IMR-90 (cell line): Measurements from ENCODE around the gene EHMT1. TPM values are rescaled to one million over a fixed set of nuclear protein-coding genes. Genes with fewer than 3 reads are reported as not detected.

ENCODE experiments used
- ATAC-seq: fragments of 200-7000 bp; cut with Tn5 transposase; 2 replicates; pipeline ENCODE4 v1.9.1; 2020; ENCODE audit warnings: low read depth, mild to moderate bottlenecking, moderate library complexity
- BruUV-seq: library from RNA; stranded (reverse); fragments of 400-500 nt; replicated peaks from 2 replicates; lab custom pipeline; 2021; lab: Mats Ljungman, UMichigan
- CTCF ChIA-PET: fragments of 300-600 bp; formaldehyde crosslinking; extraction: SDS; loops from one replicate; lab custom pipeline; 2021; ENCODE audit warnings: antibody characterized with exemption; lab: Yijun Ruan, JAX
- POLR2A ChIA-PET: fragments of 300-600 bp; sonication (Branson Sonifier 250); formaldehyde crosslinking; loops from one replicate; lab custom pipeline; 2022; ENCODE audit warnings: antibody characterized with exemption; ENCODE audit not compliant: unreplicated experiment; lab: Charles Lee
- DNase-seq: peaks from one replicate; pipeline ENCODE4 v3.0.0; 2013
- H2AFZ ChIP-seq: replicated peaks from 2 replicates; pipeline ENCODE3; 2013; ENCODE audit warnings: low read length, mild to moderate bottlenecking; ENCODE audit not compliant: poor library complexity
- H2AK5ac ChIP-seq: 2 replicates; pipeline ENCODE4 v1.6.1; 2013; ENCODE audit warnings: low read depth, low read length, inconsistent platforms
- H2AK9ac ChIP-seq: replicated peaks from 2 replicates; pipeline ENCODE3; 2013; ENCODE audit warnings: mild to moderate bottlenecking, low read depth, low read length, moderate library complexity; ENCODE audit not compliant: poor library complexity
- H2BK120ac ChIP-seq: 2 replicates; pipeline ENCODE4 v1.6.1; 2013; ENCODE audit warnings: low read depth, low read length, inconsistent platforms
- H2BK15ac ChIP-seq: 3 replicates; pipeline ENCODE4 v1.6.1; 2013; ENCODE audit warnings: low read depth, low read length, inconsistent platforms
- H2BK20ac ChIP-seq: 2 replicates; pipeline ENCODE4 v1.6.1; 2013; ENCODE audit warnings: low read depth, mild to moderate bottlenecking, inconsistent platforms, low read length, moderate library complexity
- H2BK5ac ChIP-seq: 2 replicates; pipeline ENCODE4 v1.6.1; 2013; ENCODE audit warnings: mild to moderate bottlenecking, low read depth, low read length, inconsistent platforms; ENCODE audit not compliant: poor library complexity, severe bottlenecking
- H3K14ac ChIP-seq: replicated peaks from 2 replicates; pipeline ENCODE4 v1.6.1; 2013; ENCODE audit warnings: low read depth, low read length, inconsistent platforms
- H3K18ac ChIP-seq: 2 replicates; pipeline ENCODE4 v1.6.1; 2013; ENCODE audit warnings: low read depth, low read length, control low read depth
- H3K23ac ChIP-seq: 2 replicates; pipeline ENCODE4 v1.6.1; 2013; ENCODE audit warnings: low read depth, low read length, inconsistent platforms
- H3K27ac ChIP-seq: 2 replicates; pipeline ENCODE4 v1.5.1; 2013; ENCODE audit warnings: mild to moderate bottlenecking, control low read depth, low read length; ENCODE audit not compliant: insufficient read depth
- H3K27me3 ChIP-seq: 2 replicates; pipeline ENCODE4 v1.6.1; 2013; ENCODE audit warnings: low read length; ENCODE audit not compliant: control insufficient read depth, insufficient read depth
- H3K36me3 ChIP-seq: 2 replicates; pipeline ENCODE4 v1.6.1; 2013; ENCODE audit warnings: low read length, mixed read lengths; ENCODE audit not compliant: control insufficient read depth, insufficient read depth
- H3K4ac ChIP-seq: 2 replicates; pipeline ENCODE4 v1.6.1; 2013; ENCODE audit warnings: low read depth, low read length, inconsistent platforms
- H3K4me1 ChIP-seq: 2 replicates; pipeline ENCODE4 v1.6.1; 2013; ENCODE audit warnings: low read length, mixed read lengths; ENCODE audit not compliant: control insufficient read depth, insufficient read depth
- H3K4me2 ChIP-seq: 2 replicates; pipeline ENCODE4 v1.6.1; 2013; ENCODE audit warnings: low read depth, mild to moderate bottlenecking, control low read depth, low read length, moderate library complexity
- H3K4me3 ChIP-seq: 2 replicates; pipeline ENCODE4 v1.5.1; 2013; ENCODE audit warnings: low read depth, mild to moderate bottlenecking, control low read depth, low read length, moderate library complexity; ENCODE audit not compliant: insufficient read depth
- H3K56ac ChIP-seq: 2 replicates; pipeline ENCODE4 v1.6.1; 2013; ENCODE audit warnings: low read length, inconsistent platforms; ENCODE audit not compliant: insufficient read depth; ENCODE audit errors: extremely low read depth
- H3K79me1 ChIP-seq, 2 experiments: 2 replicates each; pipeline ENCODE4 v1.6.1; 2013; ENCODE audit warnings: low read length in 2 of 2, inconsistent platforms in 1 of 2, low read depth in 1 of 2
- H3K9ac ChIP-seq: 2 replicates; pipeline ENCODE4 v1.6.1; 2013; ENCODE audit warnings: low read depth, low read length, control low read depth
- H3K9me1 ChIP-seq: 2 replicates; pipeline ENCODE4 v1.6.1; 2013; ENCODE audit warnings: low read length, inconsistent platforms; ENCODE audit not compliant: insufficient read depth
- H3K9me3 ChIP-seq: 2 replicates; pipeline ENCODE4 v1.6.1; 2013; ENCODE audit warnings: low read length; ENCODE audit not compliant: control insufficient read depth, insufficient read depth
- H4K20me1 ChIP-seq: 2 replicates; pipeline ENCODE4 v1.6.1; 2013; ENCODE audit warnings: low read length, inconsistent platforms; ENCODE audit not compliant: insufficient read depth
- H4K5ac ChIP-seq: 2 replicates; pipeline ENCODE4 v1.6.1; 2013; ENCODE audit warnings: mild to moderate bottlenecking, low read depth, low read length, control low read depth
- H4K8ac ChIP-seq, 2 experiments: 2 replicates each; pipeline ENCODE4 v1.6.1; 2013; ENCODE audit warnings: low read depth in 2 of 2, low read length in 2 of 2, control low read depth in 1 of 2, inconsistent platforms in 1 of 2
- H4K91ac ChIP-seq: 2 replicates; pipeline ENCODE4 v1.6.1; 2013; ENCODE audit warnings: low read depth, low read length, inconsistent platforms; ENCODE audit not compliant: insufficient read depth
- BHLHE40 ChIP-seq: fragments of 150-350 bp; IDR thresholded peaks from 2 replicates; pipeline ENCODE4 v1.6.1; 2016; ENCODE audit warnings: mild to moderate bottlenecking, low read depth, low read length
- CEBPB ChIP-seq: IDR thresholded peaks from 2 replicates; pipeline ENCODE4 v1.6.1; 2012; ENCODE audit warnings: low read depth, low read length, improper control_type of control experiment
- CHD1 ChIP-seq: IDR thresholded peaks from 2 replicates; pipeline ENCODE4 v1.6.1; 2012; ENCODE audit warnings: low read depth, low read length, improper control_type of control experiment
- FOS ChIP-seq: fragments of 150-350 bp; IDR thresholded peaks from 2 replicates; pipeline ENCODE4 v1.6.1; 2016; ENCODE audit warnings: low read depth, low read length
- MAFK ChIP-seq: IDR thresholded peaks from 2 replicates; pipeline ENCODE4 v1.6.1; 2012; ENCODE audit warnings: low read depth, low read length, improper control_type of control experiment
- MAZ ChIP-seq: IDR thresholded peaks from 2 replicates; pipeline ENCODE4 v1.6.1; 2012; ENCODE audit warnings: low read depth, mild to moderate bottlenecking, low read length, improper control_type of control experiment, moderate library complexity, borderline replicate concordance
- MXI1 ChIP-seq: IDR thresholded peaks from 2 replicates; pipeline ENCODE4 v1.6.1; 2012; ENCODE audit warnings: low read depth, mild to moderate bottlenecking, low read length, moderate library complexity, borderline replicate concordance
- NFE2L2 ChIP-seq: fragments of 150-350 bp; IDR thresholded peaks from 2 replicates; pipeline ENCODE4 v1.6.1; 2016; ENCODE audit warnings: low read depth, mild to moderate bottlenecking, low read length
- RAD21 ChIP-seq: IDR thresholded peaks from 2 replicates; pipeline ENCODE4 v1.6.1; 2012; ENCODE audit warnings: low read length, improper control_type of control experiment
- RCOR1 ChIP-seq: IDR thresholded peaks from 2 replicates; pipeline ENCODE4 v1.6.1; 2012; ENCODE audit warnings: mild to moderate bottlenecking, low read length, improper control_type of control experiment; ENCODE audit not compliant: insufficient replicate concordance
- RFX5 ChIP-seq: IDR thresholded peaks from 2 replicates; pipeline ENCODE4 v1.8.0; 2012; ENCODE audit warnings: low read depth, mild to moderate bottlenecking, low read length, moderate library complexity
- SMC3 ChIP-seq: fragments of 150-350 bp; IDR thresholded peaks from 2 replicates; pipeline ENCODE4 v1.6.1; 2016; ENCODE audit warnings: low read depth, mild to moderate bottlenecking, antibody characterized with exemption, low read length, moderate library complexity
- USF2 ChIP-seq: fragments of 150-350 bp; IDR thresholded peaks from 2 replicates; pipeline ENCODE4 v1.6.1; 2017; ENCODE audit warnings: mild to moderate bottlenecking, antibody characterized with exemption, low read length, low read depth
- WGBS, 2 experiments: methylation state at CpG; one replicate each; pipeline versions ENCODE4 v1.1.5 to v1.1.7; 2013; ENCODE audit warnings: missing lambda C conversion rate in 2 of 2; ENCODE audit not compliant: insufficient read length in 1 of 2; ENCODE audit errors: extremely low coverage in 2 of 2; 5-methylcytosine and 5-hydroxymethylcytosine counted together
- dilution Hi-C: fragments of 300-500 bp; cut with HindIII; formaldehyde crosslinking; loops from one replicate; pipeline ENCODE4 v1.14.3; 2018; ENCODE audit warnings: low sequenced_read_pairs; ENCODE audit not compliant: unreplicated experiment
- in situ Hi-C: fragments of 300-500 bp; cut with MboI; formaldehyde crosslinking; loops from 3 replicates; pipeline ENCODE4 v1.14.3; 2019; ENCODE audit warnings: low sequenced_read_pairs, inconsistent platforms, mixed read lengths
- intact Hi-C: fragments of 100-400 bp; cut with micrococcal nuclease; formaldehyde crosslinking; loops from 2 replicates; pipeline ENCODE4 v1.10.0; 2022
- polyA plus RNA-seq, 3 experiments: library from polyadenylated mRNA; depleted of rRNA; stranded (reverse); fragments of >200 nt; gene quantifications; 2 replicates each; pipeline ENCODE4 v1.2.3, GENCODE V29; 2012; ENCODE audit warnings: low replicate concordance in 1 of 3
- total RNA-seq: library from RNA; depleted of rRNA; stranded (reverse); fragments of >200 nt; gene quantifications from 2 replicates; pipeline ENCODE4 v1.2.3, GENCODE V29; 2012
- TF ChIP-seq, protein P1 (sequence below): conservative IDR thresholded peaks from 2 replicates; pipeline ENCODE4 v1.5.1; 2012; ENCODE audit warnings: mild to moderate bottlenecking, low read depth, low read length, improper control_type of control experiment

The EHMT1 gene
- total and polyA plus RNA-seq, 2 of the 4 experiments (the other 2 are of a cell fraction), result 32.8 to 35.1 TPM

DNA sequence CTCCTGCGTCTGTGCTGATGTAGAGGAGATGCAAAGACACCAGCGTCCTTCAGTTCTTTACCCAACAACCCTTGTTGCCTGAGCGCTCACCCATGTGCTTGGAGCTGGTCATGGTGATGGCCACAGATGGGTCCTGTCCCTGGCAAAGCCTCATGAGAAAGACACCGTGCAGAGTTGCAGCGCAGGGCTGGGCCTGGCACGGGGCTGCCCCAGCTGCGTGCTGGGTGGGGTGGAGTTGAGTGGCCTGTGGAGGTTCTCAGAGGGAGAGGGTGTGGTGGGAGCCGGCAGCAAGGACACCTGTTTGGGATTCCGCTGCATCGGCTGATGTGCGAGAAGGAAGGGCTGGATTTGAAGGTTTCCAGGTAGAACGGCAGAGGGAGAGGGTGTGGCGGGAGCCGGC is 133.6 kb downstream of the EHMT1 start:
- no peak for ATAC-seq
- dilution Hi-C loops (no loop called here), intact Hi-C loops (no loop called here), in situ Hi-C loops (no loop called here)
- WGBS, 2 experiments, result 92% methylated on average over 2 of the region's 14 CpGs; no CpG with 5 or more reads in 1 of the 2 experiments
- Histone ChIP-seq H3K27ac (no peak overlapping the region), H2AFZ (no peak overlapping the region), H2BK120ac (no peak overlapping the region), H3K9me3 (peaks cover 10% of the 10 kb centered on the region), H4K5ac (no peak overlapping the region), H3K23ac (no peak overlapping the region), H3K4me2 (no peak overlapping the region), H2AK5ac (no peak overlapping the region), H3K18ac (no peak overlapping the region), H3K79me1 (peaks cover 18 to 68% of the 10 kb centered on the region in 2 experiments; a peak in 3 of 4 replicates), H2BK5ac (no peak overlapping the region), H4K20me1 (0 out of 2 replicates have a peak, but pooled peaks cover 4% of the 10 kb centered on the region), H3K4ac (no peak overlapping the region), H2BK15ac (no peak overlapping the region), H3K9me1 (peaks cover 15% of the 10 kb centered on the region), H3K56ac (no peak overlapping the region), H4K8ac (no peak overlapping the region), H3K9ac (no peak overlapping the region), H3K4me1 (peaks cover 4% of the 10 kb centered on the region), H3K4me3 (no peak overlapping the region), H2AK9ac (no peak overlapping the region), H4K91ac (no peak overlapping the region), H2BK20ac (no peak overlapping the region), H3K27me3 (no peaks in the 10 kb centered on the region), H3K14ac (no peak overlapping the region), H3K36me3 (peaks cover 39% of the 10 kb centered on the region)
- DNase-seq, result no peak
- ChIA-PET POLR2A (no interaction called here), CTCF (no interaction called here)
- TF ChIP-seq MAFK (no peak), RCOR1 (no peak), MAZ (no peak), CEBPB (no peak), SMC3 (no peak), RAD21 (no peak), FOS (no peak), MXI1 (no peak), RFX5 (no peak), USF2 (no peak), BHLHE40 (no peak), NFE2L2 (no peak), CHD1 (no peak)
- TF ChIP-seq, protein P1, sequence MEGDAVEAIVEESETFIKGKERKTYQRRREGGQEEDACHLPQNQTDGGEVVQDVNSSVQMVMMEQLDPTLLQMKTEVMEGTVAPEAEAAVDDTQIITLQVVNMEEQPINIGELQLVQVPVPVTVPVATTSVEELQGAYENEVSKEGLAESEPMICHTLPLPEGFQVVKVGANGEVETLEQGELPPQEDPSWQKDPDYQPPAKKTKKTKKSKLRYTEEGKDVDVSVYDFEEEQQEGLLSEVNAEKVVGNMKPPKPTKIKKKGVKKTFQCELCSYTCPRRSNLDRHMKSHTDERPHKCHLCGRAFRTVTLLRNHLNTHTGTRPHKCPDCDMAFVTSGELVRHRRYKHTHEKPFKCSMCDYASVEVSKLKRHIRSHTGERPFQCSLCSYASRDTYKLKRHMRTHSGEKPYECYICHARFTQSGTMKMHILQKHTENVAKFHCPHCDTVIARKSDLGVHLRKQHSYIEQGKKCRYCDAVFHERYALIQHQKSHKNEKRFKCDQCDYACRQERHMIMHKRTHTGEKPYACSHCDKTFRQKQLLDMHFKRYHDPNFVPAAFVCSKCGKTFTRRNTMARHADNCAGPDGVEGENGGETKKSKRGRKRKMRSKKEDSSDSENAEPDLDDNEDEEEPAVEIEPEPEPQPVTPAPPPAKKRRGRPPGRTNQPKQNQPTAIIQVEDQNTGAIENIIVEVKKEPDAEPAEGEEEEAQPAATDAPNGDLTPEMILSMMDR, result no peak
- BruUV-seq, result no TSS peak
